ENCODE data around the gene RCE1.
A peak's percentile ranks its signal among the peaks of the same experiment; 100 is the strongest.

RCE1 gene

DNA sequence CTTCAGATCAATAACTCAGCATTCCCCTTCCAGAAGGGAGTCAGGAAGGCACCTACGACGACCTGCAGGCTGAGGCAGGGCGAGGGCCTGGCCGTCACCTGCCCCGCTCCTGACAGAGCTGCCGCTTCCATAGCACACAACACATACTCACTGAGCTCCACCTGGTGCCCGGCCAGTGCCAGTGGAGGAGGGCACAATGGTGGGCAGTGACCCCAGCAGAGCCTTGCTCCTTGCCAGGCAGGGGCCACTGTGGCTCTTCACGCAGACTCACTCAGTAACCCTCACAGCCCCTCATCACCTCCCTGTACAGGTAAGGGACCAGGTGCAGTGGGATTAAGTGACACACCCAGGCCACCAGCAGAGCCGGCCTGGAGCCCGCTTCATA lies 38.2 kb downstream of the RCE1 start:
- Histone ChIP-seq H3K36me3 (replicated peaks in 1 of 2; ENCODE audit: control insufficient read depth in 2 of 2, insufficient read depth in 2 of 2, low read length in 2 of 2) (no peaks in the 10 kb centered on the region), H3K9me3 (replicated peaks in 1 of 2; ENCODE audit: control insufficient read depth in 2 of 2, insufficient read depth in 1 of 2, low read depth in 1 of 2, low read length in 2 of 2) (no peaks in the 10 kb centered on the region), H3K18ac (ENCODE audit: low read length) (peak overlapping the region; percentile 32), H3K27ac (replicated peaks; ENCODE audit: low read length) (no peak overlapping the region), H3K27me3 (ENCODE audit: control insufficient read depth in 3 of 3, insufficient read depth in 3 of 3, low read depth in 1 of 3, low read length in 3 of 3) (no peaks in the 10 kb centered on the region), H2BK5ac (ENCODE audit: low read length) (no peak overlapping the region), H2AK5ac (ENCODE audit: low read depth, low read length) (peak overlapping the region; percentile 56), H3K23ac (ENCODE audit: low read depth, low read length, poor library complexity) (no peak overlapping the region), H4K8ac (ENCODE audit: low read depth, low read length) (no peak overlapping the region), H3K4me1 (ENCODE audit: control insufficient read depth in 2 of 2, insufficient read depth in 1 of 2, low read depth in 1 of 2, low read length in 2 of 2) (peaks cover 16 to 25% of the 10 kb centered on the region in 2 donors), H3K4me3 (ENCODE audit: low read length in 2 of 2) (no peak overlapping the region), H3K14ac (ENCODE audit: low read length) (no peak overlapping the region), H3K4me2 (ENCODE audit: insufficient read depth, low read length, poor library complexity, severe bottlenecking) (no peak overlapping the region), H2BK12ac (ENCODE audit: low read length) (peak overlapping the region; percentile 11), H3K4ac (ENCODE audit: low read length) (no peak overlapping the region), H4K91ac (ENCODE audit: low read depth, low read length, poor library complexity) (no peak overlapping the region), H2BK120ac (ENCODE audit: low read depth, low read length) (no peak overlapping the region), H3K79me1 (ENCODE audit: low read depth, low read length) (peaks cover 5% of the 10 kb centered on the region), H2BK15ac (ENCODE audit: low read length) (no peak overlapping the region), H2AFZ (ENCODE audit: low read length) (no peak overlapping the region), H3K9ac (ENCODE audit: low read depth, low read length, poor library complexity) (peak overlapping the region; percentile 73)
- no CpG with 5 or more reads among the region's 10 CpGs for WGBS, 2 donors (ENCODE audit: extremely low coverage in 2 of 2, insufficient read length in 2 of 2, insufficient replicate concordance in 1 of 2)
- no peak for DNase-seq (ENCODE audit: low spot score)

DNA sequence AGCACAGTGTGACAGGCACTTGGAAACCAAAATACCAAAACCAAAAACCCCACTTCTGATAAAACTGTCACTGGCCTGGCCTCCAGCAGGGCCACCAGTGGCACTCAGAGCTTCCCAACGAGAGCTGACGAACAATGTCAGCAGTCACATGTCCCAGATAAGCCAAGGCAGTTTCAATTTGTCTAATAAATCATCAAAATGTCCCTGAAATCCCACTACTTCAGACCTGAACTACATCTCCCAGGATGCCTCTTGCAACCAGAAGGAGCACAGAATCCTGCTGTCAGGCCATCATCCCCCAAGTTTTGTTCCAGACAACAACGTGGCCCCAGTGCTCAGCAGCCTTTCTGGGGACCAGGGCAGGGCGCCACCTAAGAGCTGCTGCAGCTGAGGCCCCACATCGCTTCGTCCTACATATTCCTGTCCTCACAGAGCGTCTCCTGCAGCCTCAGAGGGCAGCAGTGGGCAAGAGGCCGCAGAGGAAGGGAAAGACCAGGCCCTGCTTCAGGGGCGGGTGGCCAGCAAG lies 38.7 kb downstream of the RCE1 start:
- H3K23ac ChIP-seq (ENCODE audit: low read depth, low read length, poor library complexity) = no peak overlapping the region
- peak overlapping the region; percentile 92 for H2AK5ac ChIP-seq (ENCODE audit: low read depth, low read length)
- no CpG with 5 or more reads among the region's 9 CpGs for WGBS, 2 donors (ENCODE audit: extremely low coverage in 2 of 2, insufficient read length in 2 of 2, insufficient replicate concordance in 1 of 2)
- H3K4me3 ChIP-seq (ENCODE audit: low read length in 2 of 2) = no peak overlapping the region
- H2BK15ac ChIP-seq (ENCODE audit: low read length) = peak overlapping the region; percentile 98
- H2BK12ac ChIP-seq (ENCODE audit: low read length) = no peak overlapping the region
- no peak overlapping the region for H4K91ac ChIP-seq (ENCODE audit: low read depth, low read length, poor library complexity)
- H3K27me3 ChIP-seq (ENCODE audit: control insufficient read depth in 3 of 3, insufficient read depth in 3 of 3, low read depth in 1 of 3, low read length in 3 of 3) = no peaks in the 10 kb centered on the region
- H3K27ac ChIP-seq (replicated peaks; ENCODE audit: low read length) = no peak overlapping the region
- no peak overlapping the region for H2BK5ac ChIP-seq (ENCODE audit: low read length)
- peaks cover 15 to 21% of the 10 kb centered on the region in 2 donors for H3K4me1 ChIP-seq (ENCODE audit: control insufficient read depth in 2 of 2, insufficient read depth in 1 of 2, low read depth in 1 of 2, low read length in 2 of 2)
- peak overlapping the region; percentile 84 for H2AFZ ChIP-seq (ENCODE audit: low read length)
- no peaks in the 10 kb centered on the region for H3K36me3 ChIP-seq (replicated peaks in 1 of 2; ENCODE audit: control insufficient read depth in 2 of 2, insufficient read depth in 2 of 2, low read length in 2 of 2)
- no peaks in the 10 kb centered on the region for H3K9me3 ChIP-seq (replicated peaks in 1 of 2; ENCODE audit: control insufficient read depth in 2 of 2, insufficient read depth in 1 of 2, low read depth in 1 of 2, low read length in 2 of 2)
- no peak overlapping the region for H3K14ac ChIP-seq (ENCODE audit: low read length)
- H3K18ac ChIP-seq (ENCODE audit: low read length) = peak overlapping the region; percentile 89
- no peak overlapping the region for H4K8ac ChIP-seq (ENCODE audit: low read depth, low read length)
- no peak overlapping the region for H2BK120ac ChIP-seq (ENCODE audit: low read depth, low read length)
- peak overlapping the region; percentile 22 for H3K9ac ChIP-seq (ENCODE audit: low read depth, low read length, poor library complexity)
- no peak overlapping the region for H3K4ac ChIP-seq (ENCODE audit: low read length)
- H3K4me2 ChIP-seq (ENCODE audit: insufficient read depth, low read length, poor library complexity, severe bottlenecking) = no peak overlapping the region
- DNase-seq (ENCODE audit: low spot score) = no peak
- peaks cover 5% of the 10 kb centered on the region for H3K79me1 ChIP-seq (ENCODE audit: low read depth, low read length)

GRCh38 chr11:66882561-66883015 lies 39.3 kb downstream of the RCE1 start:
- H3K23ac ChIP-seq (ENCODE audit: low read depth, low read length, poor library complexity) = no peak overlapping the region
- WGBS, 2 donors (ENCODE audit: extremely low coverage in 2 of 2, insufficient read length in 2 of 2, insufficient replicate concordance in 1 of 2) = no CpG with 5 or more reads among the region's 14 CpGs
- no peaks in the 10 kb centered on the region for H3K9me3 ChIP-seq (replicated peaks in 1 of 2; ENCODE audit: control insufficient read depth in 2 of 2, insufficient read depth in 1 of 2, low read depth in 1 of 2, low read length in 2 of 2)
- H2BK120ac ChIP-seq (ENCODE audit: low read depth, low read length) = no peak overlapping the region
- H3K4me1 ChIP-seq (ENCODE audit: control insufficient read depth in 2 of 2, insufficient read depth in 1 of 2, low read depth in 1 of 2, low read length in 2 of 2) = peaks cover 15 to 21% of the 10 kb centered on the region in 2 donors
- peaks cover 5% of the 10 kb centered on the region for H3K79me1 ChIP-seq (ENCODE audit: low read depth, low read length)
- H3K14ac ChIP-seq (ENCODE audit: low read length) = peak overlapping the region; percentile 57
- H2AFZ ChIP-seq (ENCODE audit: low read length) = peak overlapping the region; percentile 84
- no peak for DNase-seq (ENCODE audit: low spot score)
- peak overlapping the region; percentile 69 for H2BK12ac ChIP-seq (ENCODE audit: low read length)
- H4K8ac ChIP-seq (ENCODE audit: low read depth, low read length) = no peak overlapping the region
- no peak overlapping the region for H3K27ac ChIP-seq (replicated peaks; ENCODE audit: low read length)
- no peak overlapping the region for H3K4me2 ChIP-seq (ENCODE audit: insufficient read depth, low read length, poor library complexity, severe bottlenecking)
- no peaks in the 10 kb centered on the region for H3K36me3 ChIP-seq (replicated peaks in 1 of 2; ENCODE audit: control insufficient read depth in 2 of 2, insufficient read depth in 2 of 2, low read length in 2 of 2)
- no peak overlapping the region for H2BK5ac ChIP-seq (ENCODE audit: low read length)
- H3K27me3 ChIP-seq (ENCODE audit: control insufficient read depth in 3 of 3, insufficient read depth in 3 of 3, low read depth in 1 of 3, low read length in 3 of 3) = no peaks in the 10 kb centered on the region
- peak overlapping the region; percentile 5 for H3K4ac ChIP-seq (ENCODE audit: low read length)
- H3K4me3 ChIP-seq (ENCODE audit: low read length in 2 of 2) = no peak overlapping the region
- H2AK5ac ChIP-seq (ENCODE audit: low read depth, low read length) = peak overlapping the region; percentile 92
- peak overlapping the region; percentile 67 for H3K18ac ChIP-seq (ENCODE audit: low read length)
- H2BK15ac ChIP-seq (ENCODE audit: low read length) = peak overlapping the region; percentile 98
- H4K91ac ChIP-seq (ENCODE audit: low read depth, low read length, poor library complexity) = peak overlapping the region; percentile 82
- H3K9ac ChIP-seq (ENCODE audit: low read depth, low read length, poor library complexity) = peak overlapping the region; percentile 57

DNA sequence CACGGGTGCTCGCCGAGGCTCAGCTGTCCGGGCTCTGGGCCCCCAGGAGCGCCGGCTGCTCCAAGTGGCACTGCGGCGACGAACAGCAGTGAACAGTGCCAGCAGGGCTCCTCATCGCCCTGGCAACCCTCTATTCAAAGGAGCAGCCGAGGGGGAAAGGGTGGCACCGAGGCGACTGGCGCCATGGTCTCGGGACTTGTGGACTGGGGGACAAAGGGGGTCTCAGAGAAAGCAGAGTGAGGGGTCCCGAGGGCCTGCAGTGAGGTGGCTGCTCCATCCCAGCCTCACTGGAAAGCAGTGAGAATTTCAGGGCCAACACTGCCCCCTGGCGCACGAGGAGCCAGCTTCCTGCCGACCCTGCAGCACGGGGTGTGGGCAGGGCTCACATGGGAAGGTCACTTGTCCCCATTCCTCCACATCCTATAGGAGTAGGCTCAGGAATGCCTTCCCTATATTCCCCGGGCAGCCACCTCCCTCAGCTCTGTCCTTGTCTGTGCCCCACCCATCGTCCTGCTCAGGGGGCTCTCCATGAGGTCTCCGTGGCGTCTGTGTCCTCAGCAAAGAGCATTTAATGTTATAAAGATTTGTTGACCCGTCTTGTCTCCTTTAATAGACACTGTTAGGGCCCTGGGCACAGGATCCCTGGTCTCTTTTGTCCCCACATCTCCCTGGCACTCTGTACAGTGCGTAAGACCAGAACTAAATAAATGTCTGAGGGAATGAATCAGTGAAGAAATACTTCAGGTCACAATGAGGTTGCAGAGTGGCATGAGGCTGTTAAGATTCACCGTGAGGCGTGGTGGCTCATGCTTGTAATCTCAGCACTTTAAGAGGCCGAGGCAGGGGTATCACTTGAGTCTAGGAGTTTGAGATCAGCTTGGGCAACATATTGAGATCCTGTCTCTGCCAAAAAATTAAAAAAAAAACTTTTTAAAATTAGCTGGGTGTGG lies 40.0 kb downstream of the RCE1 start:
- no peak overlapping the region for H3K4ac ChIP-seq (ENCODE audit: low read length)
- H3K27me3 ChIP-seq (ENCODE audit: control insufficient read depth in 3 of 3, insufficient read depth in 3 of 3, low read depth in 1 of 3, low read length in 3 of 3) = no peaks in the 10 kb centered on the region
- peak overlapping the region; percentile 50 for H3K18ac ChIP-seq (ENCODE audit: low read length)
- H2AFZ ChIP-seq (ENCODE audit: low read length) = peak overlapping the region; percentile 84
- no peak overlapping the region for H2BK12ac ChIP-seq (ENCODE audit: low read length)
- H2BK15ac ChIP-seq (ENCODE audit: low read length) = no peak overlapping the region
- H3K14ac ChIP-seq (ENCODE audit: low read length) = no peak overlapping the region
- no peak overlapping the region for H2BK5ac ChIP-seq (ENCODE audit: low read length)
- peak; percentile 54 for DNase-seq (ENCODE audit: low spot score)
- peak overlapping the region; percentile 92 for H2AK5ac ChIP-seq (ENCODE audit: low read depth, low read length)
- H2BK120ac ChIP-seq (ENCODE audit: low read depth, low read length) = no peak overlapping the region
- H3K9ac ChIP-seq (ENCODE audit: low read depth, low read length, poor library complexity) = peak overlapping the region; percentile 30
- H3K9me3 ChIP-seq (replicated peaks in 1 of 2; ENCODE audit: control insufficient read depth in 2 of 2, insufficient read depth in 1 of 2, low read depth in 1 of 2, low read length in 2 of 2) = no peaks in the 10 kb centered on the region
- no peak overlapping the region for H3K4me2 ChIP-seq (ENCODE audit: insufficient read depth, low read length, poor library complexity, severe bottlenecking)
- H4K91ac ChIP-seq (ENCODE audit: low read depth, low read length, poor library complexity) = no peak overlapping the region
- no CpG with 5 or more reads among the region's 29 CpGs for WGBS, 2 donors (ENCODE audit: extremely low coverage in 2 of 2, insufficient read length in 2 of 2, insufficient replicate concordance in 1 of 2)
- H3K4me1 ChIP-seq (ENCODE audit: control insufficient read depth in 2 of 2, insufficient read depth in 1 of 2, low read depth in 1 of 2, low read length in 2 of 2) = peaks cover 15 to 21% of the 10 kb centered on the region in 2 donors
- no peaks in the 10 kb centered on the region for H3K36me3 ChIP-seq (replicated peaks in 1 of 2; ENCODE audit: control insufficient read depth in 2 of 2, insufficient read depth in 2 of 2, low read length in 2 of 2)
- H3K79me1 ChIP-seq (ENCODE audit: low read depth, low read length) = peaks cover 5% of the 10 kb centered on the region
- no peak overlapping the region for H3K4me3 ChIP-seq (ENCODE audit: low read length in 2 of 2)
- no peak overlapping the region for H4K8ac ChIP-seq (ENCODE audit: low read depth, low read length)
- no peak overlapping the region for H3K23ac ChIP-seq (ENCODE audit: low read depth, low read length, poor library complexity)
- no peak overlapping the region for H3K27ac ChIP-seq (replicated peaks; ENCODE audit: low read length)
